HG03159 (cell line): ENCODE data around the gene SLC25A45.

Source experiments
- ATAC-seq: cut with Tn5 transposase; IDR thresholded peaks from one replicate; pipeline ENCODE4 v1.9.1; 2021; ENCODE audit warnings: mild to moderate bottlenecking, moderate library complexity; ENCODE audit not compliant: unreplicated experiment

Gene SLC25A45

GRCh38 chr11:65404638-65405339 is 22.3 kb upstream of the SLC25A45 start:
- no peak for ATAC-seq

GRCh38 chr11:65404210-65404609 is 21.8 kb upstream of the SLC25A45 start:
- ATAC-seq: no peak

GRCh38 chr11:65403607-65404121 is 21.2 kb upstream of the SLC25A45 start:
- no peak for ATAC-seq

- no peak for ATAC-seq
These were observed 20.3 kb upstream of the SLC25A45 start for GRCh38 chr11:65402790-65403189.

- ATAC-seq: no peak
These were observed 19.4 kb upstream of the SLC25A45 start for GRCh38 chr11:65401803-65402248.

DNA sequence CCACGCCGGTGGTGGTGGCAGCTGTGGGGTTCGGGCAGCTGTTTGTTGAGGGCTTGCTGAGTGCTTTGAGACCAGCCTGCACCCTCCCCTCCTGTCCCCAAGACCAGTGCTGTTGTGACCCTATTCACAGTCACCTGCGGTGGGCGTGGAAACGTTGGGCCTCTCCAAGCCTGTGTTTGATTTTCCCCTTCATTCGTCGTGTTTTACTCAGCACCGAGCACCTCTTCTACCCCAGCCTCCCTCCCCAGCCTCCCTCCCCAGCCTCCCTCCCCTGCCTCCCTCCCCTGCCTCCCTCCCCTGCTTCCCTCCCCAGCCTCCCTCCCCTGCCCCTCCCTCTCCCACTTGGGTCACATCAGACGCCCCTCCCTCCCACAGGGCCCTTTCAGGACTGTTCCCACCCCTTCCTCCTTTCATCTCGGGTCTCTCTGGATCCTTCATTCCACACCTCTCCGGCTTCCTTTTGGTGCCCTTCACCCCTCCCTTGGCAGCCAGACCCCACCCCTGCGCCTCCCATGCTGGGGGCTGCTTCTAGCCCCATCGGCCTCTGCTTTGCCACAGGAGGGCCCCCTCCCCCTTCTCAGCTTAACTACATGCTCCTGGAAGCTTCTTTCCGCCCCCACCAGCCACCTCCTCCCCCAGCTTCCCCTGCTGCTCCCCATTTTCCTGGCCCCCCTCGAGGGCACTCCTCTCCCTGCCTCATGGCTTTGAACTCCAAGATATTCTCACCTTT is 18.8 kb upstream of the SLC25A45 start:
- ATAC-seq: no peak

GRCh38 chr11:65400307-65401072 is 18.0 kb upstream of the SLC25A45 start:
- no peak for ATAC-seq

- ATAC-seq: no peak
These were observed 17.4 kb upstream of the SLC25A45 start for GRCh38 chr11:65399845-65400244.

DNA sequence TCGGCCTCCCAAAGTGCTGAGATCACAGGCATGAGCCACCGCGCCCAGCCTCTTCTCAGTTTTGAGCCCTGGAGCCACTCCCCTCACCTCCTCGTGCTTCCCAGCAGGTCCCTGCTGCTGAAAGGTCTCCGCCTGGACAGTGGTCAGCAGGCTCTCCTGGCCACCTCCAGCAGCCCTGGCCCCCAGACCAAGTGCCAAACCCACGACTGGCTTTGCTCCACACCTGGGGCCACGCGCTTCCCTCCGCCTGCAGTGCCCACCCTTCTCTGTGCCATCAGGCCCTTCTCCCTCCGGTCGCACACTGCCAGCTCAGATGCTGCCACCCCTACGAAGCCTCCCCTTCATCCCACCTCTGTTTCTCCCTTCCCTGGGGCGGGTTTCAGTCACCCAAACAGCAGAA is 16.8 kb upstream of the SLC25A45 start:
- no peak for ATAC-seq

GRCh38 chr11:65398362-65398910 is 16.0 kb upstream of the SLC25A45 start:
- no peak for ATAC-seq

DNA sequence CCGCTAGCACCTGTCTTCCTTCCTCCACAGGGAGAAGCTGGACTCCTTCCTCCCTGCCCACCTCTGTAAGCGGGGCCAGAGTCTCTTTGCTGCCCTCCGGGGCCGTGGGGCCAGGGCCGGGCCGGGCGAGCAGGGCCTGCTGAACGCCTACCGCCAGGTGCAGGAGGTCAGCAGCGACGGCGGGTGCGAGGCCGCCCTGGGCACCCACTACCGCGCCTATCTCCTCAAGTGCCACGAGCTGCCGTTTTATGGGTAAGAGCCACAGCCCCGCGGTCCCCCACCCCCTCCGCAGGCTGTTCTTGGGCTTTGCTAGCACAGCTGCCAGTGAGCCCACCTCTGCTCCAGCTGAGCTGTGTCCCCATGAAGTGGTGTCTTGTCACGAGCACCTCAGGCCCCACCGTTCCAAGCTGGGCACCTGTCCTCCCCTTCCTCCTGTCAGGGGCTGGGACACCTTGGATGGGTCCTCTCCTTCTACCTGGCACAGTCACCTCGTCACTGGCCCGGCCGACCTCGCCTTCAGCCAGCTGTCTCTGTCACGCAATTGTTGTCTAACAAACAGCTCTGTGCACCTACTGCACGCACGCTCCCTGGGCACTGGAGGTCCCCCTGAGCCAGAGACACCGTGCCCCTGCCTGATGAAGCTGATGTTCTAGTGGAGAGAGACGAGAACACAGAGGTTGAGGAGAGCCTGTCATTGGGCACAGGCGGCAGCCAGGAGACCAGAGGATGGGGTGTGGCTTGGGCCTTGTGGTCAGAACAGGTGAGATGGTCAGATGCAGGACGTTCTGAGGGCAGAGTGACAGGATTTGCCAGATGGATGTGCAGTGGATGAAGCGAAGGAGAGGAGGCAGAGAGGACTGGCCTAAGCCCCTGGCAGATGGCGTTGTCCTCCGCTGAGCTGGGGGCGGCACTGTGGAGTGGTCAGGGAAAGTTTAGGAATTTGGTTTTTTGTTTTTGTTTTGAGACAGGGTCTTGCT is 14.6 kb upstream of the SLC25A45 start:
- ATAC-seq: no peak

DNA sequence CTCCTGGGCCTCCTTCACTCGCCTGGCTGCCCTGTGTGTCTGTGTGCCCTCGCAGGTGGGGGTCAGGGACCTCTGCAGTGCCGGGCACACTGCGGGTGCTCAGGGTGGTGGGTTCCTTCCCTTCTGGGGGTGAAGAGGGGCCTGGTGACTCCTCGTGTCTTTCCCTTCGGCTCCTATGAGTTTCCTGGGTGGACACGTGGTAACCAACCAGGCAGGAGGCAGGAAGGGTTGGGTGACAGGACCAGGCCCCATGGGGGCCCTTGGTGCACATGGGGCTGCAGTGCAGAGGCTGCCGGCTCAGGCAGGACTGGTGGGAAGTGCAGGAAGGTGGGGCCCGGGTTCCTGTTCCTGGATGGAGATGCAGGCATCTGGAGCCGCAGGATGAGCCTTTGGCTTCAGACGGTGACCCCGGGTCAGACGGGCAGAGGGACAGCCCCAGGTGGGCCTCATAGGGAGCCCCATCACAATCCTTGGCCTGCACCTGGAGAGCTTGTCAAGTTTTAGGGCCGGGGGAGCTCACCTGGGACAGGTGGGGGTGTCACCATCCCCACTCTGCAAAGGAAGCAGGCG is 13.6 kb upstream of the SLC25A45 start:
- no peak for ATAC-seq

GRCh38 chr11:65394125-65394536 is 11.7 kb upstream of the SLC25A45 start:
- no peak for ATAC-seq

DNA sequence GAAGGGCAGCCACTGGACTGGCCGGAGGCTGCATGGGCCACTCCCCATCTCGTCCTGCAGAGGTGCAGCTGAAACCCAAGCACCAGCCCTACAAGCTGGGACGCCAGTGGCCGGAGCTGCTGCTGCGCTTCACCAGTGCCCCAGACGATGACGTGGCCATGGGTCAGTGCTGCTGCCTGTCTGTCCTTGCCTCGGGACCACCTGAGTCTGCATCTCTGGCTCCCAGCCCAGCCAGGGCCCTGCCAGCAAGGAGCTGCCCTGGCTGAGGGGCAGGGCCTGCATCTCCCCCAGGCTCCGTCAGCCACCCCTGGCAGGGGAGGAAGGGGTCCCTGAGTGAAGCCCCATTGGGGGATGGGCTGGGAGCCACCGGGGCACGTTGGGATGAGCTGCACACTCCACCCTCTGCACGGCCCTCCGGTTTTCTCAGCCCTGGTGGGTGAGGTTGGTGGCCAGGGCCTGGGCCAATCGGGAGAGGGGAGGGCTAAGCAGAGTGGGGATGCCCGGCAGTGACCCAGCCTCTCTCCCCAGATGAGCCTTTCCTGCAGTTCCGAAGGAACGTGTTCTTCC is 11.2 kb upstream of the SLC25A45 start:
- ATAC-seq: no peak

DNA sequence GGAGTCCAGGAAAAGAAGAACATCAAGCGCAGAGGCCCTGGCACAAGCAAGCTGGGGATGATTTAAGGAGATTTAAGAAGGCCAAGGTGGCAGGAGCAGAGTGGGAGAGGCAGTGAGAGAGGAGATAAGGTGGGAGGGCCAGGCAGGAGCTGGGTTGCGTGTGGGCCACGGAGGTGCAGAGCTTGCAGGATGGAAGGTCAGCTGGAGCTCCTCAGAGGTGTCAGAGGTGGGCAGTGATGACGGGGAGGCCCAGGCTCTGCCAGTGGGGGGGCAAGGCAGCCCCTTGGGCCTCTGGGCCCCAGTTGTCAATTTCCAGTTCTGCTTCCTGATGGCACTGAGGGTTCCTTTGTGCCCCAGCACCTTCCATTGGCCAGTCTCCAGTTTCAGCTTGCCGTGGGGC is 10.5 kb upstream of the SLC25A45 start:
- ATAC-seq: no peak

GRCh38 chr11:65392186-65392829 is 9.9 kb upstream of the SLC25A45 start:
- no peak for ATAC-seq

DNA sequence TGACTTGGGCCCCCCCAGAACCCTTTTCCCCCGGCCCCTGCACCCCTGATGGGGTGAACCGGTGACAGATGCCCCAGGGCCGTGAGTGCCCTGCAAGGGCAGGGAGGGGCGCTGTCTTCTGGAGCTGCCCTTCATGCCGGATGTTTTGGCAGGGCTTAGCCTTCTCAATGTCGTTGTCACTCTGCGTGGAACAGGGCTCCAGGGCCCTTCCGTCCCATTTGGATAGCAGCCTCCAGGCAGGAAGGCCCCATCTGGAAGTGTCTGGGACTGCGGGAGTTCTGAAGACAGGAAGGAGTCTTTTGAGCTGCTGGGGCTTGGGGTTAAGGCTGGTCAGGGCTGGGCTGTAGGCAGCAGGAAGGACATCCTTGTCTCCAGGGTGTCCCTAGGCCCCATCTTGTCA is 8.6 kb upstream of the SLC25A45 start:
- ATAC-seq: no peak

- ATAC-seq: no peak
These were observed 7.9 kb upstream of the SLC25A45 start for GRCh38 chr11:65390099-65390941.
